OCI-LY1 (cell line): ENCODE data around the gene ADGRL2.

Experiments used
- EZH2 ChIP-seq: fragments of 200-600 bp; sonication (generic), shearing (Covaris generic); IDR thresholded peaks from 2 replicates; pipeline ENCODE4 v1.8.0; 2017; ENCODE audit warnings: borderline replicate concordance, mixed run types, mild to moderate bottlenecking, antibody characterized with exemption, low read length, moderate library complexity, mixed read lengths
- TF ChIP-seq, protein P1 (sequence below): fragments of 200-600 bp; sonication (generic), shearing (Covaris generic); IDR thresholded peaks from 2 replicates; pipeline ENCODE4 v1.5.1; 2017; ENCODE audit warnings: mild to moderate bottlenecking, antibody characterized with exemption, low read length, moderate library complexity, mixed read lengths

GRCh38 chr1:81877940-81878339 is 77.2 kb downstream of the ADGRL2 start:
- TF ChIP-seq, protein P1, sequence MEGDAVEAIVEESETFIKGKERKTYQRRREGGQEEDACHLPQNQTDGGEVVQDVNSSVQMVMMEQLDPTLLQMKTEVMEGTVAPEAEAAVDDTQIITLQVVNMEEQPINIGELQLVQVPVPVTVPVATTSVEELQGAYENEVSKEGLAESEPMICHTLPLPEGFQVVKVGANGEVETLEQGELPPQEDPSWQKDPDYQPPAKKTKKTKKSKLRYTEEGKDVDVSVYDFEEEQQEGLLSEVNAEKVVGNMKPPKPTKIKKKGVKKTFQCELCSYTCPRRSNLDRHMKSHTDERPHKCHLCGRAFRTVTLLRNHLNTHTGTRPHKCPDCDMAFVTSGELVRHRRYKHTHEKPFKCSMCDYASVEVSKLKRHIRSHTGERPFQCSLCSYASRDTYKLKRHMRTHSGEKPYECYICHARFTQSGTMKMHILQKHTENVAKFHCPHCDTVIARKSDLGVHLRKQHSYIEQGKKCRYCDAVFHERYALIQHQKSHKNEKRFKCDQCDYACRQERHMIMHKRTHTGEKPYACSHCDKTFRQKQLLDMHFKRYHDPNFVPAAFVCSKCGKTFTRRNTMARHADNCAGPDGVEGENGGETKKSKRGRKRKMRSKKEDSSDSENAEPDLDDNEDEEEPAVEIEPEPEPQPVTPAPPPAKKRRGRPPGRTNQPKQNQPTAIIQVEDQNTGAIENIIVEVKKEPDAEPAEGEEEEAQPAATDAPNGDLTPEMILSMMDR: no peak
- TF ChIP-seq EZH2: no peak
